HepG2 (cell line): Measurements from ENCODE around the gene ARID5B. TPM values are rescaled to one million over a fixed set of nuclear protein-coding genes. Genes with fewer than 3 reads are reported as not detected.

Experiments
- ATAC-seq: fragments of 200-7000 bp; cut with Tn5 transposase; 3 replicates; pipeline ENCODE4 v1.9.1; 2020; ENCODE audit warnings: mild to moderate bottlenecking, moderate library complexity
- BruUV-seq: library from RNA; stranded (reverse); fragments of 400-500 nt; replicated peaks from 2 replicates; lab custom pipeline; 2021; lab: Mats Ljungman, UMichigan
- CTCF ChIA-PET: fragments of 300-600 bp; formaldehyde crosslinking; extraction: SDS; loops from one replicate; lab custom pipeline; 2021; ENCODE audit warnings: low total read pairs, inconsistent platforms, low intra/inter-chr PET ratio; lab: Yijun Ruan, JAX
- POLR2A ChIA-PET: fragments of 350-600 bp; sonication (Branson Sonifier 250); formaldehyde crosslinking; loops from one replicate; lab custom pipeline; 2020; ENCODE audit warnings: antibody characterized with exemption, inconsistent platforms; lab: Yijun Ruan, JAX
- DNase-seq: peaks from one replicate; pipeline ENCODE4 v3.0.0-alpha.2; 2015; ENCODE audit warnings: low spot score
- FAIRE-seq: peaks from 3 replicates; lab custom pipeline; 2011; peaks lifted over from hg19 to GRCh38; lab: Jason Lieb, UNC
- H2AFZ ChIP-seq: one replicate; pipeline ENCODE4 v1.6.1; 2011; ENCODE audit warnings: low read length, inconsistent platforms
- H3K27ac ChIP-seq: fragments of 300-600 bp; 3 replicates; pipeline ENCODE4 v1.8.0; 2011; ENCODE audit warnings: mixed run types, mild to moderate bottlenecking, mixed read lengths, low read length, inconsistent platforms; ENCODE audit not compliant: insufficient read depth; ENCODE audit errors: extremely low read length
- H3K27me3 ChIP-seq, 2 experiments: fragments of 200-600 bp in 1 of 2; 2 replicates in 1 of 2; 3 replicates in 1 of 2; pipeline versions ENCODE4 v1.6.0 to v1.8.0; 2011; ENCODE audit warnings: low read length in 2 of 2, mild to moderate bottlenecking in 2 of 2, moderate library complexity in 2 of 2, inconsistent platforms in 1 of 2; ENCODE audit not compliant: insufficient read depth in 2 of 2, control insufficient read depth in 1 of 2
- H3K36me3 ChIP-seq, 2 experiments: fragments of 200-600 bp in 1 of 2; replicated peaks in 1 of 2; 2 replicates in 1 of 2; 3 replicates in 1 of 2; pipeline versions ENCODE4 v1.5.1 to v1.8.0; 2011; ENCODE audit warnings: low read length in 2 of 2, inconsistent platforms in 1 of 2; ENCODE audit not compliant: insufficient read depth in 2 of 2, control insufficient read depth in 1 of 2
- H3K4me1 ChIP-seq: 2 replicates; pipeline ENCODE4 v1.5.1; 2012; ENCODE audit warnings: low read length, inconsistent platforms; ENCODE audit not compliant: insufficient read depth
- H3K4me2 ChIP-seq: 2 replicates; pipeline ENCODE4 v1.6.0; 2011; ENCODE audit warnings: low read depth, low read length, inconsistent platforms
- H3K4me3 ChIP-seq, 3 experiments: fragments of 200-600 bp in 1 of 3; sonication (generic), shearing (Covaris generic) in 1 of 3; replicated peaks in 1 of 3; 2 replicates each; pipeline ENCODE4 v1.5.1; 2011 to 2016; ENCODE audit warnings: low read length in 3 of 3, inconsistent platforms in 2 of 3, low read depth in 2 of 3, mild to moderate bottlenecking in 2 of 3, control low read depth in 1 of 3, mixed read lengths in 1 of 3; ENCODE audit not compliant: insufficient read depth in 1 of 3
- H3K79me2 ChIP-seq: one replicate; pipeline ENCODE4 v1.6.1; 2011; ENCODE audit warnings: low read length, inconsistent platforms; ENCODE audit not compliant: insufficient read depth
- H3K9ac ChIP-seq: 2 replicates; pipeline ENCODE4 v1.6.0; 2011; ENCODE audit warnings: mild to moderate bottlenecking, low read depth, low read length, inconsistent platforms; ENCODE audit not compliant: insufficient read depth
- H3K9me3 ChIP-seq: 2 replicates; pipeline ENCODE4 v1.5.1; 2012; ENCODE audit warnings: mild to moderate bottlenecking, low read length
- H4K20me1 ChIP-seq: 2 replicates; pipeline ENCODE4 v1.6.0; 2011; ENCODE audit warnings: inconsistent platforms, mild to moderate bottlenecking, low read length, moderate library complexity; ENCODE audit not compliant: insufficient read depth
- ATRX ChIP-seq: sonication (generic); formaldehyde crosslinking; IDR thresholded peaks from 2 replicates; pipeline ENCODE4 v1.4.0; 2020; ENCODE audit warnings: missing genetic modification reagents, borderline replicate concordance
- BORCS8-MEF2B ChIP-seq: sonication (generic); formaldehyde crosslinking; IDR thresholded peaks from 2 replicates; pipeline ENCODE4 v1.8.0; 2022; ENCODE audit warnings: mild to moderate bottlenecking, missing genetic modification reagents
- IRX3 ChIP-seq: sonication (generic); formaldehyde crosslinking; IDR thresholded peaks from 2 replicates; pipeline ENCODE4 v1.8.1; 2023; ENCODE audit warnings: mild to moderate bottlenecking, low read depth, missing genetic modification reagents, borderline replicate concordance
- NFRKB ChIP-seq: fragments of 450-650 bp; IDR thresholded peaks from 2 replicates; pipeline ENCODE4 v1.6.1; 2017
- NFYC ChIP-seq: IDR thresholded peaks from 2 replicates; pipeline ENCODE4 v1.6.1; 2016; ENCODE audit warnings: missing genetic modification reagents, missing compliant biosample characterization
- TERF1 ChIP-seq: sonication (generic); formaldehyde crosslinking; IDR thresholded peaks from 2 replicates; pipeline ENCODE4 v1.8.0; 2022; ENCODE audit warnings: mild to moderate bottlenecking, missing genetic modification reagents, moderate library complexity
- ZFX ChIP-seq: sonication (generic); formaldehyde crosslinking; IDR thresholded peaks from 2 replicates; pipeline ENCODE4 v1.4.0; 2020; ENCODE audit warnings: mild to moderate bottlenecking, low read depth, missing genetic modification reagents, moderate library complexity
- ZNF101 ChIP-seq: sonication (generic); formaldehyde crosslinking; IDR thresholded peaks from 2 replicates; pipeline ENCODE4 v1.4.0; 2020; ENCODE audit warnings: mild to moderate bottlenecking, low read depth, missing genetic modification reagents, borderline replicate concordance
- ZNF138 ChIP-seq: sonication (generic); formaldehyde crosslinking; IDR thresholded peaks from 2 replicates; pipeline ENCODE4 v1.5.0; 2020; ENCODE audit warnings: mild to moderate bottlenecking, low read depth, missing genetic modification reagents
- ZNF564 ChIP-seq: sonication (generic); formaldehyde crosslinking; IDR thresholded peaks from 2 replicates; pipeline ENCODE4 v1.8.1; 2023; ENCODE audit warnings: mild to moderate bottlenecking, missing genetic modification reagents
- ZNF775 ChIP-seq: sonication (generic); formaldehyde crosslinking; IDR thresholded peaks from 2 replicates; pipeline ENCODE4 v1.4.0; 2020; ENCODE audit warnings: missing genetic modification reagents, mild to moderate bottlenecking, moderate library complexity, borderline replicate concordance
- ZNF792 ChIP-seq: IDR thresholded peaks from 2 replicates; pipeline ENCODE4 v1.6.1; 2016
- in situ Hi-C: cut with HindIII; loops from 2 replicates; pipeline ENCODE4 v1.10.0; 2017; ENCODE audit warnings: low pct_unique_long_range_greater_than_20kb; ENCODE audit not compliant: extremely low pct_ligation_motif_present
- intact Hi-C: fragments of 100-400 bp; cut with micrococcal nuclease; formaldehyde crosslinking; loops from one replicate; pipeline ENCODE4 v1.10.0; 2022; ENCODE audit not compliant: unreplicated experiment
- polyA plus RNA-seq, 8 experiments: library from polyadenylated mRNA; depleted of rRNA in 3 of 8; stranded (reverse) in 7 of 8; unstranded in 1 of 8; fragments of >200 nt; fragmentation: Illumina TruSeq in 4 of 8; extraction: Trizol in 4 of 8; gene quantifications; 2 replicates each; pipeline versions ENCODE4 v1.2.1 to v1.2.3, GENCODE V29; 2011 to 2016; ENCODE audit warnings: low read depth in 4 of 8, missing spikeins in 1 of 8, mixed read lengths in 1 of 8; ENCODE audit not compliant: insufficient read depth in 1 of 8
- total RNA-seq, 5 experiments: library from RNA; depleted of rRNA; stranded (reverse); fragments of >200 nt; fragmentation: Illumina TruSeq; extraction: Trizol; gene quantifications; 2 replicates each; pipeline ENCODE4 v1.2.3, GENCODE V29; 2016; ENCODE audit warnings: low read depth in 1 of 5
- TF ChIP-seq, protein P1 (sequence below): sonication (generic); formaldehyde crosslinking; IDR thresholded peaks from 2 replicates; pipeline ENCODE4 v1.5.0; 2020; ENCODE audit warnings: mild to moderate bottlenecking, missing genetic modification reagents

ARID5B gene
- total and polyA plus RNA-seq, 2 of the 13 experiments (the other 11 are each of a cell fraction or from before 2014, with no cell fraction given), result 6.2 to 21.1 TPM

- no TSS peak for BruUV-seq
- FAIRE-seq, result no peak
- no peaks in the 10 kb centered on the region for H4K20me1 ChIP-seq
- no peaks in the 10 kb centered on the region for H3K36me3 ChIP-seq
- no peak overlapping the region for H3K9ac ChIP-seq
- no peaks in the 10 kb centered on the region for H3K9me3 ChIP-seq
- H3K27ac ChIP-seq, result no peak overlapping the region
- no peak for DNase-seq
- no peak for TF ChIP-seq NFRKB
- TF ChIP-seq ZNF775 (CRISPR knock-in tag), result no peak
- no peak for TF ChIP-seq ZNF564 (CRISPR knock-in tag)
- TF ChIP-seq ZNF138 (CRISPR knock-in tag), result no peak
- no peak for TF ChIP-seq ZFX (CRISPR knock-in tag)
- TF ChIP-seq IRX3 (CRISPR knock-in tag), result no peak
- TF ChIP-seq TERF1 (CRISPR knock-in tag), result no peak
- TF ChIP-seq ATRX (CRISPR knock-in tag), result no peak
- TF ChIP-seq NFYC, result no peak
- TF ChIP-seq BORCS8-MEF2B (CRISPR knock-in tag), result no peak
- no peak for TF ChIP-seq ZNF792 (CRISPR knock-in tag)
- TF ChIP-seq, protein P1, sequence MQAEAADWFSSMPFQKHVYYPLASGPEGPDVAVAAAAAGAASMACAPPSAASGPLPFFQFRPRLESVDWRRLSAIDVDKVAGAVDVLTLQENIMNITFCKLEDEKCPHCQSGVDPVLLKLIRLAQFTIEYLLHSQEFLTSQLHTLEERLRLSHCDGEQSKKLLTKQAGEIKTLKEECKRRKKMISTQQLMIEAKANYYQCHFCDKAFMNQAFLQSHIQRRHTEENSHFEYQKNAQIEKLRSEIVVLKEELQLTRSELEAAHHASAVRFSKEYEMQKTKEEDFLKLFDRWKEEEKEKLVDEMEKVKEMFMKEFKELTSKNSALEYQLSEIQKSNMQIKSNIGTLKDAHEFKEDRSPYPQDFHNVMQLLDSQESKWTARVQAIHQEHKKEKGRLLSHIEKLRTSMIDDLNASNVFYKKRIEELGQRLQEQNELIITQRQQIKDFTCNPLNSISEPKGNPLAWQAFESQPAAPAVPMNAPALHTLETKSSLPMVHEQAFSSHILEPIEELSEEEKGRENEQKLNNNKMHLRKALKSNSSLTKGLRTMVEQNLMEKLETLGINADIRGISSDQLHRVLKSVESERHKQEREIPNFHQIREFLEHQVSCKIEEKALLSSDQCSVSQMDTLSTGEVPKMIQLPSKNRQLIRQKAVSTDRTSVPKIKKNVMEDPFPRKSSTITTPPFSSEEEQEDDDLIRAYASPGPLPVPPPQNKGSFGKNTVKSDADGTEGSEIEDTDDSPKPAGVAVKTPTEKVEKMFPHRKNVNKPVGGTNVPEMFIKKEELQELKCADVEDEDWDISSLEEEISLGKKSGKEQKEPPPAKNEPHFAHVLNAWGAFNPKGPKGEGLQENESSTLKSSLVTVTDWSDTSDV (CRISPR knock-in tag), result no peak
- no peak for TF ChIP-seq ZNF101 (CRISPR knock-in tag)
- TF ChIP-seq, all 625 proteins: peak for 0
- Histone ChIP-seq H3K4me3 (no peak overlapping the region), H2AFZ (no peak overlapping the region), H3K27me3 (no peaks in the 10 kb centered on the region), H3K4me2 (no peak overlapping the region), H3K4me1 (no peaks in the 10 kb centered on the region), H3K79me2 (no peaks in the 10 kb centered on the region)
- no peak for ATAC-seq
- in situ Hi-C loops (no loop called here), intact Hi-C loops (no loop called here)
- ChIA-PET CTCF (no interaction called here), POLR2A (no interaction called here)
These were observed 210.8 kb downstream of the ARID5B start for GRCh38 chr10:62112300-62112699.
